NT2/D1 (cell line): Measurements from ENCODE around the gene NUP62CL.
"Not testable (repeated sequence)": the region's sequence is repeated elsewhere in the genome, so short reads cannot be mapped to it uniquely, and the experiment has no call there.

Experiments
- SUZ12 ChIP-seq: IDR thresholded peaks from 2 replicates; pipeline ENCODE4 v1.6.1; 2011; ENCODE audit not compliant: insufficient read length, insufficient read depth; ENCODE audit errors: extremely low read depth
- YY1 ChIP-seq: IDR thresholded peaks from 2 replicates; pipeline ENCODE4 v1.6.1; 2011; ENCODE audit not compliant: insufficient read length, insufficient read depth
- ZNF274 ChIP-seq: IDR thresholded peaks from 2 replicates; pipeline ENCODE4 v1.6.1; 2011; ENCODE audit warnings: mild to moderate bottlenecking, low read depth, low read length

DNA sequence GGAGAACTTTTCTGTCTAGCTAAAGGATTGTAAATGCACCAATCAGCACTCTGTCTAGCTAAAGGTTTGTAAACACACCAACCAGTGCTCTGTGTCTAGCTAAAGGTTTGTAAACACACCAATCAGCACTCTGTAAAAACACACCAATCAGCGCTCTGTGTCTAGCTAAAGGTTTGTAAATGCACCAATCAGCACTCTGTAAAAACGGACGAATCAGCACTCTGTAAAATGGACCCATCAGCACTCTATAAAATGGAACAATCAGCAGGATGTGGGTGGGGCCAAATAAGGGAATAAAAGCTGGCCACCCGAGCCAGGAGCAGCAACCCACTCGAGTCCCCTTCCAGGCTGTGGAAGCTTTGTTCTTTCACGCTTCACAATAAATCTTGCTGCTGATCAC is 8.2 kb downstream of the NUP62CL start:
- not testable (repeated sequence) for TF ChIP-seq YY1, ZNF274, SUZ12
